ACHN (cell line): ENCODE measurements around the gene KIF26A.
"Not testable (repeated sequence)": the region's sequence is repeated elsewhere in the genome, so short reads cannot be mapped to it uniquely, and the experiment has no call there.

ENCODE experiments used
- DNase-seq: peaks from one replicate; pipeline ENCODE4 v3.0.0-alpha.2; 2015
- in situ Hi-C: cut with HindIII; loops from 2 replicates; pipeline ENCODE4 v1.10.0; 2017; ENCODE audit warnings: low sequenced_read_pairs, low pct_ligation_motif_present, low pct_unique_long_range_greater_than_20kb

The KIF26A gene

DNA sequence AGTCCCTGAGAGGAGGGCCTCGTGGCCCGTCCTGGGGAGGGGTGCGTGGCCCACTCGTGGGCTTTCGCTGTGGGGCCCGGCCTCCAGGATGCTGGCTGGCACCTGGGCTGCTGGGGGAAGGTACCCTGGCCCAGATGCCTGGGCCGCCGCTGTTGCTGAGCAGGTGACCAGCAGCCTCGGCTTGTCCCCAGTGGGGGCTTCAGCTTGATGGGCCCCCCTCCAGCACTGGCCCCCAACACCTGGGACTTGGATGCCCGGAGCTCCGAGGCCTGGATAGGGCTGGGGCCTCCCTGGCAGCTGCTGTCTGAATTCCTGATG lies 10.8 kb downstream of the KIF26A start:
- in situ Hi-C loops, result no loop called here
- no peak for DNase-seq

- in situ Hi-C loops, result no loop called here
- DNase-seq, result no peak
Measured at GRCh38 chr14:104149617-104150135, 11.3 kb downstream of the KIF26A start.

DNA sequence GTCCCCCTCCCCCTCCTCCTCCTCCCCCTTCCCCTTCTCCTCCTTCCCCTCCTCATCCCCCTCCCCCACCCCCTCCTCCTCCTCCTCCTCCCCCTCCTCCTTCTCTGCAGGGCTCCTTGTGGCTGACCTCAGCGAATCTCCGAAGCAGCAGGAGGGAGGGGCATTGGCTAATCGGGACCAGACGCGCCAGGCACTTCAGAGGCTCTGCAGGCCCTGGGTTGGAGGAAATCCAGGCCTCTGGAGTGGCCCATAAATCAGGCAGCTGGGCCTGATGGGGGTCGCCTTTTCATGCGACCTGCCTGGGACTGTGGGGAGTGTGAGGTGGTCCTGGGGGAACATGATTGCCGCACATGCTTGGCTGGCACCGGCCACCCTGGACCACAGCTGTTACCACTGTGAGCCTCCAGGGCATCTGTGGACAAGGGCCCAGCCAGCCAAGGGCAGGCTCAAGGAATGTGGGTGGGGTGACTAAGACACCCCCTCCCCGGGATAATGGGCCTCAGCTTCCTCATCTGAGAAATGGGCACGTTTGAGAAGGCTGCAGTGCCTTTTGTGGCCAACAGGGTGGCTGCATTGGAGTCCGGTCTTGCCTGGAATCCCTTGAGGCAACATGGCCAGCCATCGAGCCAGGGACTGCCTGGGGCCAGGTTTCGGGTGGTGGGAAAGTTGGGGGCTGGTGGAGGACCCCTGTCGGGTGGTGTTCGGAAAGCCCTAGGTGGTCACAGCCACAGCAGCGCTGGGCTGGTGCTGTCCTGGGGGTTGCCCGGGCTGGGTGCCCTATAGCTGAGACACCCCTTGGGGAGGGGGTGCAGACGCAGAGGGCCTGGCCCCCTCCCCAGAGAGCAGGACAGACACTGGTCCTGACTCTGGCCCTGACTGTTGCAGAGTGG lies 12.0 kb downstream of the KIF26A start:
- in situ Hi-C loops, result no loop called here
- no peak for DNase-seq

- in situ Hi-C loops, result no loop called here
- no peak for DNase-seq
Measured at GRCh38 chr14:104151026-104151381, 12.6 kb downstream of the KIF26A start.

DNA sequence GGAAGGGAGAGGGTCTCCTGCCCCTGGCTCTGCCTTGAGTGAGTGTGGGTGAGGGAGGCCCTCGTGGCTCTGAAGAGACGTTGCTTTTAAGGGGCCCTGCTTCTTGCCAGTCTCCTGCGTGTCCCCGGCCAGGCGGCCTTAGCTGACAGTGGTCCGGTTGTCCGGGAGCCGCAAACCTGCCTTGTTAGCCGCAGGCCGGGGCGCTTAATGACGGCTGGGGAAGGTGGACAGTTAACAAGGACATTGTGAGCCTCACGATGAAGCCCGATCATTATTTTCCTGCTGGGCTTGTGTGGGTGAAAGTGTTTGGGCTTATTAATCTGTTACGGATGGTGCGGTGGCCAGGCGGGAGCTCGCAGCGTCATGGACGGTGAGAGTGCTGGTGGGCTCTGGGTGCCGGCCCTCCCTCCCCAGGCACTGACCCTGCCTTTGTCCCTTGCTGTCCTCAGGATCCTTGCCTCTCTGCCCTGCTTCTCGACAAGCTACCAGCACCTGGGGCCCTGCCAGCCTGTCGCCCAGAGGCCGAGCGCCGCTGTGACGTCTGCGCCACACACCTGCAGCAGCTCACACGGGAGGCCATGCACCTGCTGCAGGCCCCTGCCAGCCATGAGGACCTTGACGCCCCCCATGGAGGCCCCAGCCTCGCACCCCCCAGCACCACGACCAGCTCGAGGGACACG lies 13.3 kb downstream of the KIF26A start:
- in situ Hi-C loops, result no loop called here
- DNase-seq, result no peak

DNA sequence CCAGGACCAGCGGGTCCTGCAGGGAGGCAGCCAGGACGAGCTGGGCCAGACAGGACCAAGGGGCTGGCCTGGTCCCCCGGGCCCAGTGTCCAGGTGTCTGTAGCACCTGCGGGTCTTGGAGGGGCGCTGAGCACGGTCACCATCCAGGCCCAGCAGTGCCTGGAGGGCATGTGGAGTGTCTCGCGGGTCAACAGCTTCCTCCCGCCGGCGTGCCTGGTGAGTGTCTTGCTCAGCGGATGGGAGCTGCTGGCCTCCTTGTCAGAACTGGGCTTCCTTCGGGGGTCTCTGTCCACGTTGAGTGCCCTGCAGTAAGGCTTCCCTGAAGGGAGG lies 13.8 kb downstream of the KIF26A start:
- DNase-seq, result no peak
- in situ Hi-C loops, result no loop called here

DNA sequence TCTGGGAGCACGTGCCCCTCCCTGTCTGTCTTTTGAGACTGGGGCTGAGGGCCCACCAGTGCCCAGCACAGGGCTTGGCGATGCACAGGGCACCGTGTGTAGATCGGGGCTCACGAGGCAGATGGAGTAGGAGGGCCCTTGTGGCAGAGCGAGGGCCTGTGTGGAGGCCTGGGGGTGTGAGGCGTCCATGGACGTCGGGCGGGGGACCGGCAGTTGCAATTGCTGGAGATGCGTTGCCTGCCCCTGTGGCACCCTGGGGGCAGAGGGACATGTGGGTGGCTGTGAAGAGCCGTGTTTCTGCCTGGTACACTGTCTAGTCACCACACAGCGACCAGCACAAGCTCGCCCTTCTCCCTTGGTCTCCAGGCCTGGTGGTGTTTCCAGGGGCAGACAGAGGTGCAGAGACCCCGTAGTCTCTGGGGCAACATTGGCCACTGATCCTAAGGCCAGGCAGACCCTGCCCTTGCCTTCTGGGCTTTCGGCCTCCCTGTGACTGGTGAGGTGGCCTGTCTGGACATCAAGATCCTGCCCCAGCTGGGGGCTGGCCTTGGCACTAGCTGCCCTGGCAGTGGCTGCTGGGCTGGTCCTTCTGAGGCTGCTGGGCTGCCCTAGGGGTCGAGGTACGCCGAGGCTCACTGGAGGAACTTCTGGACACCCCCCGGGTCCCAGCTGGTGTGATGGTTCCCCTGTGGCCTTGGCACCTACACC lies 14.5 kb downstream of the KIF26A start:
- in situ Hi-C loops, result no loop called here
- DNase-seq, result no peak

- in situ Hi-C loops, DNase-seq: not testable (repeated sequence)
Measured at GRCh38 chr14:104153394-104153755, 15.0 kb downstream of the KIF26A start.

GRCh38 chr14:104154246-104154645 lies 15.9 kb downstream of the KIF26A start:
- in situ Hi-C loops, result no loop called here
- DNase-seq, result no peak

DNA sequence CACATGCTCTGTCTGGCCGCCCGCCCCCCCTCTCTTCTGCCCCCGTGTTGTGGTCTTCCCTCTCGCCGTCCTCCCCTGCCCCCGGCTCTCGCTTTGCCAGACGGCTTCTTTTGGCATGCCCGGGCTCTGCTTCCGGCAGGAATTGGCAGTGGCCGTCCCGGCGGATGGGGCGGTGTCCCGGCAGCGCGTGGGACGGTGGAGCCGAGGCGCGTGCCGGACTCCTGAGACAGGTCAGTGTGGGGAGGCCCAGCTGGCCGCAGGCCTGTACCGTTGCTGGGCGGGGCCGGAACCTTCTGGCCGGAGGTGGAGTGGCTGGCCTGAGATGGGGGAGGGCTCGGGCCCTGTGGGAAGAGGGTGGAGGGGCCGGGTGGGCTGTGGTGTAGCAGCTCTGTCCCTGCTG lies 17.1 kb downstream of the KIF26A start:
- in situ Hi-C loops, result no loop called here
- no peak for DNase-seq

DNA sequence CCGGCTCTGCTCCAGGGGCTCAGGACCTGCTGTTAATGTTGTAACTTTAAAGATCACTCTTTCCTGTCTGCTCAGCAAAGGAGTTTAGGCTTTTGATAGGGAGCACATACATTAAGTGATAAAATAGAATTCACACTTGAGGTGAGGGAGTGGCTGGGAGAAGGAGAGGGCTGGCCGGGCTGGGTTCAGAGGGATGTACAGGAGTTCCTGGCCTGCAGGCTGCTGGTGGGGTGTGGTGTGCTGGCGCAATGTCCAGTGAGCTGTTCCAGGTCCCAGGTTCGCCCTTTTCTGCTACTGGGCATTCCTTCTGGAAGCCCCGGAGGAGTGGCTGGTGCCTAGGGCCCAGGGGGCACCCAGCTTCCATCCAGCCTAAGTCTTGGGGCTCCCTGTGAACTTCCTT lies 17.8 kb downstream of the KIF26A start:
- DNase-seq, result no peak
- in situ Hi-C loops, result no loop called here

- in situ Hi-C loops, result no loop called here
- no peak for DNase-seq
Measured at GRCh38 chr14:104157016-104157928, 18.9 kb downstream of the KIF26A start.

DNA sequence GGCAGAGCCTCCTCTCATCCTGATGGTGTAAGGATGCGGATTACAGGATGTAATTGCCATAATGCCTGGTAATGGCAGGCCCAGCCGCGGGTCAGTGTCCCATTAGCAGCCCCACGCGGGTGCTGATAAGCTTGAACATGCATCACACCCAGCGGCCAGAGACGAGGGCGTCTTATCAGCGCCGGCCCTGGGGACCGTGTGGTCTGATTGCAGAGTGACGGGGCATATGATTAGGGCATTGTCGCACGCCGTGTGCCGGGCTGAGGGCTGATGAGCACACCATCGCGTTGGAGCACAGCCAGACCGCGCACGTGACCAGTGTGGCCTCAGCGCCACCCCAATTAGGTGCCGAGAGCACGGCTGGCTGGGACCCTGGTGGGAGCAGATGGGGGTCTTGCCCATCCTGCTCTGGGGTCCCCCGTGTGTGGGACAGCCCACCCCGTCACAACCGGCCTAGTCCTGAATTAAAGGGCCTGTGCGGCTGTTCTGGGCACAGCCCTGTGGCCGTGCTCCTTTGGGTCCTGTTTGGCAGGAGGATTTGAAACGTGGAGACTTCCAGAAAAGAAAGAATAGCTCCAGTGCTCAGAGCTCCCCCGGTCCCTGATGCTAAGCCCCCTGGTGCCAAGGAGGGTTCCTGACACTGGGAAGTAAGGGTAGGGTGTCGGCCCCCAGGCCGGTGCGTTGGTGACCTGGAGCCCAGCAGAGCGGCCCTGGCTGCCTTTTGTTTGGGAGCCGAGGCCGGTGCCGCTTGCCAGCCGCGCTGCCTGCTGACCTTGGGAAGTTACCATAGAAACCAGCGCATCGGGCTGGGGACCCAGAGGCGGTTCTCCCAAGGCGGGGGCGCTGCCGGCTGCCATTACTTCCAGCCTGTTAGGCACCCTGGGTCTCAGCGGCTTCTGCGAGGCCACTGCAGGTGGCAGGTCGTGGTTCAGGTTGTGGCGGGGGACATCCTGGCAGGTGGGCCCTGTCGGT lies 20.7 kb downstream of the KIF26A start:
- no peak for DNase-seq
- in situ Hi-C loops, result no loop called here

GRCh38 chr14:104159990-104160389 lies 21.6 kb downstream of the KIF26A start:
- no peak for DNase-seq
- in situ Hi-C loops, result no loop called here

DNA sequence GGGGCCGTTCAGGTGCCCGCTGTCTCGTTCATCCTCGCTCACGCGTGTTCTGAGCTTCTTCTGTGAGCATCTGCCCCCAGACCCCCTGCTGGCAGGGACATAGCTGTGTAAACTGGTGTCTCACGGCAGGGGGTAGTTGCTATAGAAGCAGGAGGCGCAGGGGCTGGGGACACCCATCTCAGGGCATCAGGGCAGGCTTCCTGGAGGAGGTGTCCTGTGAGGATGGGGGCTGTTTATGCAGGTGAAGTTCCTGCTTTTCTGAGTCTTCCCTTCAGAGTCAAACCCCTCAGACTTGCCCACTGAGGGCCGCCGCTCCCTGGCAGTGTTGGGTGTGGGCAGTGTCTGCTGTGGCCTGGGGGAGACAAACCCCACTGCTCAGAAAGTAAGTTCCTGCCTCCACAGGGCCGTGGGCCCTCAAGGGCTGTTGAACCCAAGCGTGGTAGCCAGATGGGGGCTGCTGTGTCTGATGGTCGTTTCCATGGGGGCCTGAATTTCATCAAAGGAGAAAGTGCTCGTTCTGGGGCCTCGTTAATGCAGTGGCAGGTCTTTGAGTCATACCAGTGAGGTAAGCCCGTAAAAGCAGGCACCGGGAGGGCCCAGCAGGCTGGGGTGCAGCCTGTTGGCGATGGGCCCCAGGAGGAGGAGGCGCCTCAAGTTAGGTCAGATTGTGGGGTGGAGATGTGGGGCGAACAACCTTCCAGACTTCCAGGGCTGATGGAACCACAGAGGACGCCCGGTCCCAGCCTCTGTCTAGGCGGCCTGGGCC lies 23.4 kb downstream of the KIF26A start:
- DNase-seq, result no peak
- in situ Hi-C loops, result no loop called here

DNA sequence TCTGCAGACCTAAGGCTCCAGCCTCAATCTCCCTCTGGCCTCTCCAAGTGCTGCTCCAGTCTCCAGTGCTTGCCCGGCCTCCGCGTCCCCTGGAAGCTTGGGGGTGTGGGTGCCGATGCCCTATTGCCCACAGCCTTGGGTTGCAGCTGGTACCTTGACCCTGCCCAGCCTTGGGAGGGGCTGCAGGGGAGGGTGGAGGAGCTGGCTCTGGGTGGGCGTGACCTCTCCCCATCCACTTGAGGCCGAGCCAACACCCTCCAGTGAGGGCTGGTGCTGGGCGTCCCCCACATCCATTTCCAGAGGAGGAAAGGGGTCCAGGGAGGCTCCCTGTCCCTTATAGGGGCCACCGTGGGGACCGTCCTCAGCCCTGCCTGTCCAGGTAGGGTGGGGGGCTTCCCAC lies 24.1 kb downstream of the KIF26A start:
- in situ Hi-C loops, result no loop called here
- no peak for DNase-seq

GRCh38 chr14:104163541-104163940 lies 25.2 kb downstream of the KIF26A start:
- in situ Hi-C loops, result no loop called here
- DNase-seq, result no peak
